HK-2 (cell line): ENCODE measurements around the gene TRPM4.
"Not testable (repeated sequence)": the region's sequence is repeated elsewhere in the genome, so short reads cannot be mapped to it uniquely, and the experiment has no call there.

Experiments
- DNase-seq: peaks from one replicate; pipeline ENCODE4 v3.0.0-alpha.2; 2018; ENCODE audit not compliant: unreplicated experiment

TRPM4 gene

GRCh38 chr19:49151267-49152118 lies 6.1 kb upstream of the TRPM4 start:
- peak; percentile 85 for DNase-seq

GRCh38 chr19:49152119-49152550 lies 5.5 kb upstream of the TRPM4 start:
- DNase-seq: no peak

GRCh38 chr19:49153167-49153809 lies 4.3 kb upstream of the TRPM4 start:
- no peak for DNase-seq

GRCh38 chr19:49154279-49154678 lies 3.3 kb upstream of the TRPM4 start:
- no peak for DNase-seq

GRCh38 chr19:49155005-49155819 lies 2.4 kb upstream of the TRPM4 start, which contains the start of gene HRC:
Gene HRC, minus strand, starts transcription at chr19:49155396. Its CDS starts 159 bp downstream, at chr19:49155237.
- no peak for DNase-seq

- no peak for DNase-seq
Measured at GRCh38 chr19:49155820-49156346, 1.7 kb upstream of the TRPM4 start.

GRCh38 chr19:49160450-49161189 lies 3.0 kb downstream of the TRPM4 start:
- DNase-seq: no peak

- no peak for DNase-seq
Measured at GRCh38 chr19:49161987-49162386, 4.4 kb downstream of the TRPM4 start.

- no peak for DNase-seq
Measured at GRCh38 chr19:49165111-49165750, 7.6 kb downstream of the TRPM4 start.

GRCh38 chr19:49165865-49166301 lies 8.3 kb downstream of the TRPM4 start:
- no peak for DNase-seq

GRCh38 chr19:49167857-49168409 lies 10.3 kb downstream of the TRPM4 start:
- DNase-seq: no peak

- no peak for DNase-seq
Measured at GRCh38 chr19:49168421-49168820, 10.8 kb downstream of the TRPM4 start.

GRCh38 chr19:49173198-49173597 lies 15.6 kb downstream of the TRPM4 start:
- no peak for DNase-seq

- no peak for DNase-seq
Measured at GRCh38 chr19:49180659-49181058, 23.1 kb downstream of the TRPM4 start.

- not testable (repeated sequence) for DNase-seq
Measured at GRCh38 chr19:49182010-49182847, 24.6 kb downstream of the TRPM4 start.

GRCh38 chr19:49182848-49183375 lies 25.3 kb downstream of the TRPM4 start:
- DNase-seq: no peak

GRCh38 chr19:49186108-49186507 lies 28.5 kb downstream of the TRPM4 start:
- no peak for DNase-seq

GRCh38 chr19:49188626-49189200 lies 31.1 kb downstream of the TRPM4 start:
- no peak for DNase-seq

GRCh38 chr19:49189259-49189658 lies 31.7 kb downstream of the TRPM4 start:
- DNase-seq: no peak
